LHCN-M2 (cell line): ENCODE measurements around the gene PROZ. TPM values are rescaled to one million over a fixed set of nuclear protein-coding genes. Genes with fewer than 3 reads are reported as not detected.
"Not testable (repeated sequence)": the region's sequence is repeated elsewhere in the genome, so short reads cannot be mapped to it uniquely, and the experiment has no call there.

Experiments used
- DNase-seq: peaks from one replicate; pipeline ENCODE4 v3.0.0-alpha.2; 2012; ENCODE audit warnings: low read depth
- total RNA-seq: library from RNA; depleted of rRNA; stranded (reverse); fragments of >200 nt; gene quantifications from 2 replicates; pipeline ENCODE4 v1.2.3, GENCODE V29; 2014

PROZ gene
- total RNA-seq, 1 experiment from 2014 or later: not detected

DNA sequence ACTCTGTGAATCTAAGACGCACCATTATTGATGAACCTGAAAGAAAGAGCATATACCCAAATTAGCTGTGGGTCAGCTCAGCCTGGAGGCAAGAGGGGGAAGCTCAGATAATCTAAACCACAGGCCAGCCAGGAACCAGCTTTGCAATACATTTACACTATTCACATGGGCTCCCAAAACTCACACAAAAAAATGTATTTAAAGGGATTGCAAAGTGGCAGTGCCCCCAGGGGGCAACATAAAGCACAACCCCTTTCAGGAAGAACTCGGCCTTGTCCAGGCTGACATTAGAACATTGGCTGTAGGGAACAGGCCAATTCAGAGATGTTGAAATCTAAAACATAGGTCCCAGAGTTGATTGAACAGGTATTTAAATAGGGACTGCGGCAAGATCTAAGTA is 3.2 kb upstream of the PROZ start:
- DNase-seq: no peak

DNA sequence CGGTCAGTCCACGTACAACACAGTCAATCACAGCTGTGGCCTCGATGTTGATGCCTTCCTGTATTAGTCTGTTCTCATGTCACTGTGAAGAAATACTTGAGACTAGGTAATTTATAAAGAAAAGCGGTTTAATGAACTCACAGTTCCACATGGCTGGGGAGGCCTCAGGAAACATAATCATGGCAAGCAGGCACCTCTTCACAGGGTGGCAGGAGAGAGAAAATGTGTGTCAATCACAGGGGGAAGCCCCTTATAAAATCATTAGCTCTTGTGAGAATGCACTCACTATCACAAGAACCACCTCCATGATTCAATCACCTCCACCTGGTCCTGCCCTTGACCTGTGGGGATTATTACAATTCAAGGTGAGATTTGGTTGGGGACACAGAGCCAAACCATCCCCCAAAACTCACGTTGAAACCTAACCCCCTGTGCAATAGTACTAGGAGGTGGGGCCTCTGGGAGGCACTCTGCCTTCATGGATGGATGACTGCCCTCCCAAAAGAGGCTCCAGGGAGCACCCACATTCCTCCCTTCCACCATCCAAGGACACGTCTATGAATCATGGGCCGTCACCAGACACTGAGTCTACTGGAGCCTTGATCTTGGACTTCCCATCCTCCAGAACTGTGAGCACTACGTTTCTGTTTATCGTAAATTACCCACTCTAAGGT is 2.3 kb upstream of the PROZ start:
- DNase-seq: no peak

DNA sequence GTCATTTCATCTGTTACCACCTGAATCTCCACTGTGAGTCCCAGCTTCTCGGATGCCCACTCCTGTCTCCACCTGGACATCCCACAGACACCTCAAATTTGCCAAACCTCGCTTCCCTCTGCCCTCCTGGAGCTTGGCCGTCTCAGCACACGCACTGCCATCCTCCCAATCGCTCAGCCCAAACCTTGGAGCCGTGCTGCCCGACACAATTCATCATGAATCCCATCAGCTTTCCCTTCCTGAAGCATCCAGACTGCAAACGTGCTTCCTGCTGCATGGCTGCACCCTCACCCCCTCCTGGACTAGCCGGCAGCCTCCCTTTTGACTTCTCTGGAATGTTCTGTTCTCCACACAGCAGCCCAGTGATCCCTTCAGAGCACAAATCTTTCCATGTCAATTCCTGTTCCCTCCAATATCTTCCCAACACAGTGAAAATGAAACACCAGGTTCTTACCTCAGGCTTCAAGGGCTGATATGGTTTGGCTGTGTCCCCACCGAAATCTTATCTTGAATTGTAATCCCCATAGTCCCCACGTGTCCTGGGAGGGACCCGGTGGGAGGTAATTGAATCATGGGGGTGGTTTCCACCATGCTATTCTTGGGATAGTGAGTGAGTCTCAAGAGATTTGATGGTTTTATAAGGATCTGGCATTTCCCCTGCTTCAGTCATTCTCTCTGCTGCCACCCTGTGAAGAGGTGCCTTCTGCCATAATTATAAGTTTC is 1.1 kb upstream of the PROZ start:
- DNase-seq: no peak

DNA sequence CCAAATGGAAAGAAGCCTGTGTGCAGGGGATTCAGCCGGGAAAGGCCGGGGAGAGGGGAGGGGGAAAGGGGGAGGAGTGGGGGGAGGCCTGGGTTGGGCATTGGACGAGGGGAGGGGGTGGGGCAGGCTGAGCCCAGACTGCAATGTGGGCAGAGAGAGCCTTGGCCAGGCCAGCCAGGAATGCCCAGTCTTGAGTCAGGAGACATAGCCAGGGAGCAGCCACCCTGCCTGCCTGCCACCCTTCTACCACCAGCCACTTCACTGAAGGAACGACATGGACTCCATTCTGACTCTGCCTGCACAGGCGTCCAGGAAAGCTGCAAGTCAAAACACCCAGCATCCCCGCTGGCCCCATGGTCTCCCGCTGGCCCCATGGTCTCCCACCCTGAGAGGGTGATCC is 498 bp downstream of the PROZ start:
- no peak for DNase-seq

DNA sequence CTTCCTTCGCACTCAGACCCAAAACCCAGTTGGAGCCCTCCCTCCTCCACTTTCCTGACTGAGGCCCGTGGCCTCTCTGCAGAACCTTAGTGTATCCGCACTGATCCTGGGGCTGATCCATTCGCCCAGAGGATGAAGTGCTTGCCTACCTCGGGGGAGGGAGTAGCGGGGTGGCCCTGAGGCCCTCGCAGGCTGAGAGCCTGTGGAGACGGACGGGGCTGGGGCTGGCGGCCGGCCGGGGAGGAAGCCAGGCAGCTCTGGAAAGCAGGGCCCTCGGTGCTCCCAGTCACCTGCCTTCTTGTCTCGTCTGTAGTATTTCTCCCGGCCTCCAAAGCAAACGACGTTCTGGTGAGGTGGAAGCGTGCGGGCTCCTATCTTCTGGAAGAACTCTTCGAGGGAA is 1.3 kb downstream of the PROZ start:
- no peak for DNase-seq

DNA sequence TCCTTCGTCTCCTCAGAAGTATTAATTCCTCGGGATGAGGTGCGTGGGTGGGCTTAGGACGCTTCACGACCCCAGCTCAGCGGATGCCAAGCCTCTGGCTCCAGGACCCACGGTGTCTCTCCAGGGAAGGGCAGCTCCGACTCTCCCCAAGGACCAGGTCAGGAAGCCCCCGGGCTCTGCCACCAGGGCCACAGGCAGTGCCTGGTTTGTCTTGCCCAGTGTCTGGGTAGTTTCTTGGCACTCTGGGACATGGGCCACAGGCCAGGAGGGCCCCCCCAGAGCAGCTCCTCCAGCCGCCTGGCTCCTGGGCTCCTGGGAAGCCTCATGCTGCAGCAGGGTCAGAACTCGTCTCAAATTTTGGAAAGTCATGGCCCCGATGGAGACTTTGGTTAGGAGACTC is 2.5 kb downstream of the PROZ start:
- DNase-seq: no peak

DNA sequence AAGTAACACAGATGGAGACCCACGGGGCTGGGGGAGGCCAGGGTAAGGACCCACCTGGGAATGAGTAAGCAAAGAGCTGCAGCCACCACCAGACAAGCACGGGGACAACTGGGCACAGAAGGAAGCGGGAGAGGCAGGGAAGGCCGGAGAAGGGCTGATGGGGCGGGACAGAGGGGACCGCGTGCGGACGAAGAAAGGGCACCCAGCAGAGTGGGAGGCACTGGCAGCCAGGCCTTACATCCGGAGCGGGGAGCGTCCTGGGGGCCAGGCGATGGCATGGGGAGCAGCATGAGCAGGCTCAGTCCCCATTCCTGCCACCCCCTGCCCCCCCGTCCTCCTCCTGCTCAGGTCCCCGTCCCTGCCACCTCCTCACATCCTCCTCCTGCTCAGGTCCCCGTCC is 3.0 kb downstream of the PROZ start:
- DNase-seq: no peak

DNA sequence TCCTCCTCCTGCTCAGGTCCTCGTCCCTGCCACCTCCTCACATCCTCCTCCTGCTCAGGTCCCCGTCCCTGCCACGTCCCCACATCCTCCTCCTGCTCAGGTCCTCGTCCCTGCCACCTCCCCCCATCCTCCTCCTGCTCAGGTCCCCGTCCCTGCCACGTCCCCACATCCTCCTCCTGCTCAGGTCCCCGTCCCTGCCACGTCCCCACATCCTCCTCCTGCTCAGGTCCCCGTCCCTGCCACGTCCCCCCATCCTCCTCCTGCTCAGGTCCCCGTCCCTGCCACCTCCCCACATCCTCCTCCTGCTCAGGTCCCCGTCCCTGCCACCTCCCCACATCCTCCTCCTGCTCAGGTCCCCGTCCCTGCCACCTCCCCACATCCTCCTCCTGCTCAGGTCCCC is 3.5 kb downstream of the PROZ start:
- not testable (repeated sequence) for DNase-seq

DNA sequence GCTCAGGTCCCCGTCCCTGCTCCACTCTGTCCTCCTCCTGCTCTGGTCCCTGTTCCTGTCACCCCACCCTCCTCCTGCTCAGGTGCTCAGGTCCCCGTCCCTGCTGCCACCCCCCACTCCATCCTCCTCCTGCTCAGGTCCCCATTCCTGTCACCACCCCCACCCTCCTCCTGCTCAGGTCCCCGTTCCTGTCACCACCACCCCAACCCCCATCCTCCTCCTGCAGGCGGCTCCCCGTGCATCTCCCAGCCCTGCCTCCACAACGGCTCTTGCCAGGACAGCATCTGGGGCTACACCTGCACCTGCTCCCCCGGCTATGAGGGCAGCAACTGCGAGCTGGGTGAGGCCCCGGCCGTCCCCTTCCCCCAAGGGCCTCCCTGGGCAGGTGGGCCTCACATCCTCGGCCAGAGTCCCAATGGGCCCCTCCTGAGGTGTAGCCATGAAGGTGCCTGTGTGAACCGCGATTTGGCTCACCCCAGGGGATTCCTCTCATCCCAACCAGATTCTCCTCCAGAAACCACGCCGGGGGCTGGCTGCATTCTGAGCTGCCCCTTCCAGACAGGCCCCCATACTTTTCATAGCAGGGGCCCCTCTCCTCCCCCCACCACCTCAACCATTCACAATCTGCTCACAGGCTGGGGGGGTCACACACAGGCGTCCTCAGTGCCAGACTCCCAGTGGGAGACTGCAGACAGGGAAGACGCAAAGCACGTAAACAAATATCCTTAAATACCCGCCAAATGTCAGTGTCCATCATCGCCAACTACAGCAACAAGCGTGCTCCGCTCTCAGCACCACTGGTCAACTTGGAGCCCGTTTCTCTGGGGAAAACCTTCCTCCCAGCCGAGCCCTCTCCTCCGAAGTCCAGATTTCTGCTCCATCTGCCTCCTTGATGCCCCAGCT is 4.6 kb downstream of the PROZ start:
- DNase-seq: peak; percentile 60

DNA sequence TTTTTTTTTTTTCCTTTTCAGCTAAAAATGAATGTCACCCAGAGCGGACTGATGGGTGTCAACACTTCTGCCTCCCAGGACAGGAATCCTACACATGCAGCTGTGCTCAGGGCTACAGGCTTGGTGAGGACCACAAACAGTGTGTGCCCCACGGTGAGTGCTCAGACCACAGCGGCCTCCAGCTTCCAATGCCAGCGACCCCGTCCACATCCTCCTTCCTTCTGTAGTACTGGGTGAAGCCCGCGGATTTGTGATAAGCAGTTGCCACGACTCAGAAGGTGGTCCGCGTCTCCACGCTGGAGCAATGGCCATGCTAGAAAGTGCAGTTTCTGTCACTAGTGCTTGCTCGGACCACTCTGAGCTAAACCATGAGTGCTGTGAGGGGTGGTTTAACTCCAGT is 6.0 kb downstream of the PROZ start:
- DNase-seq: no peak

DNA sequence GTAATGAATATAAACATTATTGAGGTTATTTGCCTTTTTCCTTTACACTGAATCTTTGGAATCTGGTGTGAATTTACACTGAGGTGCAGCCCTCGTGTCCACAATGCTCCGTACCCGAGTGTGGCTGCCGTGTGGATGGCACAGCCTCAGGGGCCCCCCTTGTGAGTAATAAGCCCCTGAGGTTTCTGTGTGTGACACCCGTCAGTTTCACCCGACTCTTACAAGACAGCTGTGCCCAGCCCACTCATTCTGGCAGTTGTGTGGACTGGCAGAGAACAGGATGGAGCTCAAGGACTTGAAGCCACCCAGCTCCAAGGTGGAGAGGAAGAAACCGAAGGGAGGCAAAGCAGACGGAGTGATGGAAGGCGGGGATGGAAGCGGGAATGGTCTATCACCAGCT is 7.8 kb downstream of the PROZ start:
- DNase-seq: no peak

DNA sequence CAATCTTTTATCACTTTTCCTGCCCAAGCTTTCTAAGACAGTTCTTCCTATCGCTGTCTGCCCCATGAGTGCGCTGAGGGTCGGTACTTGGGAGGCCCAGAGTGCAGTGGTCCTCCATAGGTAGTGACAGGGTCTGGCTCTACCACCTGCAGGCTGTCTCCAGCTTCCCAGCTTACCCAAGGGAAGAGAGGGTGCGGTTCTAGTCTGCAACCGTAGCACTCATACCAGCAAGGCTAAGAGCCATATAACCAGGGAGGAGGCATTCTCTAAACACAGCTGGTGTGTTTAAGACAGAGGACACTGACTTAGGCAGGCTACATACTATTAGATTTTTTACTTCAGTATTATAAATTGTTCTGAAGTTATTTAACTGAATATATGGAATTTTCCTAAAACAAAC is 8.2 kb downstream of the PROZ start:
- DNase-seq: no peak

DNA sequence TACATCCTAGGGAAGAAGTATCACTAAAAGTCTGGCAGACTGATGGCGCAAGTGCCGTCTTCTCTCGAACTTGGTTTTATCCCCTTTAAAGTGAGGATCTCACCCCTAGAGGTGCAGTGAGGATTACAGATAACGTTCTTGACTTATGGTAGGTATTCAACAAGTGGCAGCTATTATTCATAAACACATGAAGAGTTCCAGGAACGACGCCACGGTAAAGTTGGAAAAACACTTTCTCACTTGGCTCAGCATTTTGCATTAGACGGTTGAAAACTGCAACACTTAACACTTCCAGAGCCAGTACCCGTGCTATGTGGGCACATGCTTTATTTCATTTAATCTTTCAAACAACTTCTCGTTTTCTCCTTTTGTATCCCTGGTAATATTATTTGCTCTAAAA is 8.7 kb downstream of the PROZ start:
- DNase-seq: no peak

DNA sequence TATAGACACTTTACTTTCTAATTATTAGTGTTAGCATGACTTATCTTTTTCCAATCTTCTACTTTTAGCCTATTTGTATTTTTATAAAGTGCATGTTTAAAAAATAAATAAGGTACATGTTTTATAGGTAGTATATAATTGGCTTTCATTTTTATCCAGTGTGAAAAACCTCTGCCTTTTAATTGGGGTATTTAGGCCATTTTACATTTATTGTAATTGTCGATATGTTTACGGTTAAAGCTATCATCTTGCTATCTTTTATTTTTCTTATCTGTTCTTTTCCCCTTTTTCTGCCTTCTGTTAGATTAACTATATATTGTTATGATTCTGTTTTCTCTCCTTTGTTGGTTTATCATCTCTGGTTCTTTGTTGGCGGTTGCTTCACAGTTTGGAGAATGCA is 9.1 kb downstream of the PROZ start:
- no peak for DNase-seq

DNA sequence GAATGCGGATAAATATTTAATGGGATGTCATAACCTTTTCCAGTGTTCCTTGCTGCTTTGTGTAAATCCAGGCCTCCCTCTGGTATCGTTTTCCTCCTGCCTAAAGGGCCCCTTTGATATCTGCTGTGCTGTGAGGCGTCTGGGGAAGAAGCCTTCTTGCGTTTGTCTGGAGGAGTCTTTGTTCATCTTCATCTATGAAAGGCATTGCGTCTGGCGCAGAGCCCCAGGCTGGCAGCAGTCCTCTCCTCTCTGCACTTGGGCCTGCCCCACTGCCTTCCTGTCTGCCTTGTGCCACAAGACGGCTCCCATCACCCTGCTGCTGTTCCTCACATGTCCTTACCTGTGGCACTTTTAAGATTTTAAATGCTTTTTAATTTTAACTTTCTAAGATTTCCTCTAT is 9.8 kb downstream of the PROZ start:
- no peak for DNase-seq

DNA sequence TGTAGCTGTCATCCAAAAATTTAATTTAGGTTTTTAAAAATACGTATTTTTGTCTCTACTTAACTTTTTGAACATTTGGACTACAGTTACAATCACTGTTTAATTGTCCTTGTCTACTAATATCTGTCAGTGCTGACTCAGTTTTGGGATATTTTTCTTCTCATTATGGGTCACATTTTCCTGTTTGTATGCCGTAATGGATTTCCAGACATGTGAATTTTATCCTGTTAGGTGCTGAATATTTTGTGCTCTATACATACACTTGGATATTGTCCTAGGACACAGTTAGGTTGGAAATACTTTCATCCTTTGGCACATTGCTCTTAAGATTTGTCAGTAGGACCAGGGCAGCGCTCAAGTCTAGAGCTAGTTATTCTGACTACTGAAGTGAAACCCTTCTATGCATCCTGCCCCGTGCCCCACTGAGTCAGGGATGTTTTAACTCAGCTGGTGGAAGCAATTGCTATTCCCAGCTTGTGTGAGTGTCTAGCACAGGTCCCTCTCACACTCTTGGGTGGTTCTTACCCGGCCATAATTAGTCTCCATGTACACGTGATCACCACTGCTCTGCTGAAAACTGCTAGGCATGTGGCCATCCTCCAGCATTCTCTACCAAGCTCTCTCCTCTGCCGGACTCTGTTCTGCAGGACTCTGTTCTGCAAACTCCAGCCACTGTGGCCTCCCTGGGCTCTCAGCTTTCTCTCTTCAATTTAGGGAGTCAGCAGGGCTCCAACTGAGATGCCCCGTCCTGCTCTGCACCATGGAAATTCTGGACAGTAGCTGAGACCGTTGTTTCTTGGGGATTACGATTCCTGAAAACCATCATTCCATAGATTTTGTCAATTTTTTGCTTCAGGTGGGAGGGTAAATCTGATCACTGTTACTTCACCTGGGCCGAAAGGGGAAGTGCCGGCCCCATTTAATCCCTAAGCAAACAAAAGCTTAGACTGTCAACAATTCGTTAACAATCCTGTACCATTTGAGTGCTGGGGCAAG is 11.1 kb downstream of the PROZ start:
- no peak for DNase-seq

DNA sequence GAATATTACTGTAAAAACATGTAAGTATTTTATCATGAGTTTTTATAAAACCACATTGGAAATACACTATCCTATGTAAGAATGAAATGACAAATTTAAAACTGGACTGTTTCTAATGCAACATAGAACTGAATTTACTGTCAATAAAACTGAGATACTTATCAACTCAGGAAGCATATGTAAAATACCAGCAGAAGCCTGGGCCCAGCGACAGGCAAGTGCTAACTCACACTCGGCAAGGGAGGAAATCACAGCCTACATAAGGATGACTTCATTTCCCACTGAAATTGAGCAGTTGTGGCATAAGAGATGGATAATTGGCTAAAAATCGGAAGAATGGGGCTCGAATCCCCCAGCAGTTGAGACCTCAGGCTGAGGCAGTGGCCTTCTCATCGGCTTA is 12.1 kb downstream of the PROZ start:
- no peak for DNase-seq

DNA sequence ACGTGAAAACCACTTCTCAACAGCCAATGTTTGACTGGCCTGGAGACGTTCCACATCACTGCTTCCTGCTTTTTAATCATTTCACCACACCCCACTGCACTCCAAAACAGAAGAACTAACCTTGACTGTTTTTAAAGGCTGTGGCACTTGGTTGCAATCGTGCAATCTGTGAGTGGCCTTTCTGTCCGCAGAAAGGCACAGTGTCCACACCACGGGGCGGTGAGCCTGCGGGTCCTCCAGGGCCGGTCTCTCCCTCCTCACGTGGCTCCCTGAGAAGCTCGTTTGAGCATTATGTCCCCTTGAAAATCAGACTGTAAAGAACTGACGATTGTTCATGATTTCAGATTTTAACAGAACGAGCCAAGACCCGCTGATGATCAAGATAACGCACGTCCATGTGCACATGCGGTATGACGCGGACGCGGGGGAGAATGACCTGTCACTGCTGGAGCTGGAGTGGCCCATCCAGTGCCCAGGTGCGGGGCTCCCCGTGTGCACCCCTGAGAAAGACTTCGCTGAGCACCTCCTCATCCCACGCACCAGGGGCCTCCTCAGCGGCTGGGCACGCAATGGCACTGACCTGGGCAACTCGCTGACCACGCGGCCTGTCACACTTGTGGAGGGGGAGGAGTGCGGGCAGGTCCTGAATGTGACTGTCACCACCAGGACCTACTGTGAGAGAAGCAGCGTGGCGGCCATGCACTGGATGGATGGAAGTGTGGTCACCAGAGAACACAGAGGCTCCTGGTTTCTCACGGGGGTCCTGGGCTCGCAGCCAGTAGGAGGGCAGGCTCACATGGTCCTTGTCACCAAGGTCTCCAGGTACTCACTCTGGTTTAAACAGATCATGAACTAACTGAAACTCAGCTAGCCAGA is 13.0 kb downstream of the PROZ start:
- DNase-seq: no peak

DNA sequence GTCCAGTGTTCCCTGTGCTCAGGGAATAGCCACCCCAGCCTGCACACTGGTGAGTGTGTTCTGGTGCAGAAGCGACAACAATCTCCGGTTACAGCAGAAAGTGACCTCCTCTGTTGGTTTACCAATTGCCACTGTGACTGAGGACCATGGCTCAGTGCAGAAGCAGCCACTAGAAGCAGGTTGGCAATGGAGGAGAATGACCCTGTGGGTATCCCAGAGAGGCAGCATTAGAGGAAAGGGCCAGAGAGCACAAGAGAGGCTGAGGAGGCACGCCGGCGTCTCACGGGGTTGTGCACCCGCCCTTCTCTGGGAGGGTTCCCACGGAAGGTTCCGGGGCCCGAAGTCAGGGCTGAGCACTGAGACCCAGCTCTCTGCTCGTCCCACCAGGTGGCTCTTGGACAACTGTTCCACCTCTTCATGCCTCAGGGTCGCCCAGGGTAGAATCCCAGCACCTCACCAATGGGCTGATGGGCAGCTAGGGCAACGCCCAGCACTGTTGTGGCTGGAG is 14.0 kb downstream of the PROZ start:
- no peak for DNase-seq

DNA sequence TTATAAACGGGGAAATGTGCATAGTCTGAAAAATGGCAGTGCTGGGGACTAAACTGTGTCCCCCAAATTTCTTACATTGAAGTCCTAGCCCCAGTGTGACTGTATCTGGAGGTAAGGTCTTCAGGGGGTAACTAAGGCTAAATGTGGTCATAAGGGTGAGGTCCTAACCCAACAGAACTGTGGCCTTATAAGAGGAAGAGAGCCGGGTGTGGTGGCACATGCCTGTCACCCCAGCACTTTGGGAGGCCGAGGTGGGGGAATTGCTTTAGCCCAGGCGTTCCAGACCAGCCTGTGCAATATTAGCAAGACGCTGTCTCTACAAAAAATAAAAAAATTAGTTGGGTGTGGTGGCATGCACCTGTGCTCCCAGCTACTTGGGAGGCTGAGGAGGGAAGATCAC is 17.8 kb downstream of the PROZ start:
- DNase-seq: no peak
